Measurements from ENCODE around the gene RINL.

DNA sequence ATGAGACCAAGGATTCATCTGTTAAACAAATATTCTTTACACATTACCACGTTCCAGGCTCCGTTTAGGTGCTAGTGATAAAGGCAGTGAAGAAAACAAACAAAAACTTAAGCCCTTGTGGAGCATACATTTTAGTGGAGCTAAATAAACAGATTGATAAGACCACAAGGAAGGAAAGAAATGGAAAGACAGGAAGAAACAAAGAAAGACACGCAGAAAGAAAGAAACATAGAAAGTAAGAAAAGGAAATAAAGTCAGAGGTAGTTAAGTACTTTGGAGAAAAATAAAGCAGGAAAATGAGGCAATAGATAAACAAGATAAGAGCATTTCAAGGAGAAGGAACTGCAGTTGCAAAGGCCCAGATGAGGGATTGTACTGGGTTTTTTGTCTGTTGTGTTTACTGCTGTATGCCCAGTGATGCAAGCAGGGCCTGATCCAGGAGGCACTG is 22.7 kb upstream of the RINL start:
- TF ChIP-seq, protein P1, sequence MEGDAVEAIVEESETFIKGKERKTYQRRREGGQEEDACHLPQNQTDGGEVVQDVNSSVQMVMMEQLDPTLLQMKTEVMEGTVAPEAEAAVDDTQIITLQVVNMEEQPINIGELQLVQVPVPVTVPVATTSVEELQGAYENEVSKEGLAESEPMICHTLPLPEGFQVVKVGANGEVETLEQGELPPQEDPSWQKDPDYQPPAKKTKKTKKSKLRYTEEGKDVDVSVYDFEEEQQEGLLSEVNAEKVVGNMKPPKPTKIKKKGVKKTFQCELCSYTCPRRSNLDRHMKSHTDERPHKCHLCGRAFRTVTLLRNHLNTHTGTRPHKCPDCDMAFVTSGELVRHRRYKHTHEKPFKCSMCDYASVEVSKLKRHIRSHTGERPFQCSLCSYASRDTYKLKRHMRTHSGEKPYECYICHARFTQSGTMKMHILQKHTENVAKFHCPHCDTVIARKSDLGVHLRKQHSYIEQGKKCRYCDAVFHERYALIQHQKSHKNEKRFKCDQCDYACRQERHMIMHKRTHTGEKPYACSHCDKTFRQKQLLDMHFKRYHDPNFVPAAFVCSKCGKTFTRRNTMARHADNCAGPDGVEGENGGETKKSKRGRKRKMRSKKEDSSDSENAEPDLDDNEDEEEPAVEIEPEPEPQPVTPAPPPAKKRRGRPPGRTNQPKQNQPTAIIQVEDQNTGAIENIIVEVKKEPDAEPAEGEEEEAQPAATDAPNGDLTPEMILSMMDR (conservative IDR thresholded peaks at IDR 0.05; ENCODE audit: low read depth, low read length) = no peak
- TF ChIP-seq EZH2 (IDR thresholded peaks at IDR 0.05; ENCODE audit: borderline replicate concordance, low read depth, low read length, poor library complexity, severe bottlenecking) = no peak

All from A673 (cell line).